Measurements from ENCODE around the gene MSL3. TPM values are rescaled to one million over a fixed set of nuclear protein-coding genes. Genes with fewer than 3 reads are reported as not detected.

MSL3 gene
- total and polyA plus RNA-seq, 2 donors (not counting 3 experiments of a cell fraction or from before 2014, with no cell fraction given), result 54.2 to 58.7 TPM

GRCh38 chrX:11759172-11759460 is 1.1 kb downstream of the MSL3 start:
- CTCF ChIA-PET, result interaction anchor here (0.9 to 2.7 kb wide), 4 partner anchors 8 to 322 kb away, joined by 3 to 11 read pairs (median 4); no protein-coding TSS in a partner anchor
- peaks cover 10% of the 10 kb centered on the region for H3K4me1 ChIP-seq (ENCODE audit: control insufficient read depth, extremely low read depth, insufficient read depth, low read length)
- intact Hi-C loops (cut with micrococcal nuclease), result loop anchor here (1.0 to 5.0 kb wide), 3 partner anchors 11 to 648 kb away; partner anchors contain the start of gene HCCS
- dilution Hi-C loops (cut with MboI; ENCODE audit: extremely low pct_ligation_motif_present, low sequenced_read_pairs), result no loop called here
- peaks cover 0 to 3% of the 10 kb centered on the region in 2 experiments for H3K27me3 ChIP-seq (ENCODE audit: control insufficient read depth in 2 of 2, insufficient read depth in 2 of 2, low read length in 2 of 2)
- no peak for FAIRE-seq
- H3K27ac ChIP-seq (ENCODE audit: insufficient read depth, low read depth, low read length), result peak overlapping the region; percentile 79
- H3K4me2 ChIP-seq (ENCODE audit: insufficient read depth, low read length), result peak overlapping the region; percentile 73
- peaks cover 8% of the 10 kb centered on the region for H3K79me2 ChIP-seq (ENCODE audit: control insufficient read depth, insufficient read depth, low read length)
- no TSS peak for BruUV-seq (replicated peaks)
- H3K9me1 ChIP-seq (replicated peaks; ENCODE audit: control insufficient read depth, extremely low read depth, insufficient read depth, low read length), result no peaks in the 10 kb centered on the region
- peaks cover 3% of the 10 kb centered on the region in 2 experiments for H3K36me3 ChIP-seq (ENCODE audit: control insufficient read depth in 2 of 2, extremely low read depth in 1 of 2, insufficient read depth in 2 of 2, low read length in 2 of 2)
- no peak for TF ChIP-seq JUN (IDR thresholded peaks at IDR 0.05; ENCODE audit: borderline replicate concordance, insufficient read depth, insufficient read length, low read depth)
- no peak for TF ChIP-seq FOS (IDR thresholded peaks at IDR 0.05; ENCODE audit: borderline replicate concordance, insufficient read depth, low read length)
- no peak for TF ChIP-seq MYC (IDR thresholded peaks at IDR 0.05; ENCODE audit: low read depth, low read length)
- no peak for TF ChIP-seq EZH2 (IDR thresholded peaks at IDR 0.05; ENCODE audit: borderline replicate concordance, low read depth, low read length, severe bottlenecking)
- no peak for TF ChIP-seq GATA2 (IDR thresholded peaks at IDR 0.05; ENCODE audit: insufficient read depth, insufficient read length, low read depth, low read length)
- no peak for TF ChIP-seq POLR2A (IDR thresholded peaks at IDR 0.05; ENCODE audit: low read depth, low read length)
- no peak for TF ChIP-seq POLR2AphosphoS5 (IDR thresholded peaks at IDR 0.05; ENCODE audit: insufficient read depth, low read depth, low read length)
- no peak for TF ChIP-seq CTCF (IDR thresholded peaks at IDR 0.05; ENCODE audit: extremely low read depth in 1 of 2, insufficient read depth in 1 of 2, low read depth in 1 of 2, low read length in 2 of 2)
- no peak for TF ChIP-seq MAX (IDR thresholded peaks at IDR 0.05; ENCODE audit: insufficient read depth, insufficient read length)
- no peaks in the 10 kb centered on the region for H3K9me3 ChIP-seq (replicated peaks; ENCODE audit: control insufficient read depth, insufficient read depth, low read length)
- H2AFZ ChIP-seq (ENCODE audit: low read depth, low read length), result no peak overlapping the region
- no peaks in the 10 kb centered on the region for H4K20me1 ChIP-seq (replicated peaks; ENCODE audit: control insufficient read depth, extremely low read depth, insufficient read depth, low read length)
- peak overlapping the region; percentile 82 for H3K9ac ChIP-seq (replicated peaks; ENCODE audit: extremely low read depth, insufficient read depth, low read length)
- POLR2A ChIA-PET, result interaction anchor here (0.7 kb wide), 1 partner anchor 753 kb away, joined by 4 read pairs; no protein-coding TSS in a partner anchor
- DNase-seq (ENCODE audit: low read depth, low spot score), result no peak
- H3K4me3 ChIP-seq (replicated peaks in 1 of 3; ENCODE audit: insufficient read depth in 1 of 3, low read depth in 1 of 3, low read length in 3 of 3), result peak overlapping the region; percentile 34 to 90 (median 90)

All from endothelial cell of umbilical vein (primary cell).